Activated effector memory CD4-positive, alpha-beta T cell treated with Interleukin-2 at 50 U/mL for 16 hours (primary cell): Measurements from ENCODE around the gene COX6B2.
"Not testable (repeated sequence)": the region's sequence is repeated elsewhere in the genome, so short reads cannot be mapped to it uniquely, and the experiment has no call there.

ENCODE experiments used
- DNase-seq: peaks from one replicate; pipeline ENCODE4 v3.0.0-alpha.2; 2020

The COX6B2 gene

DNA sequence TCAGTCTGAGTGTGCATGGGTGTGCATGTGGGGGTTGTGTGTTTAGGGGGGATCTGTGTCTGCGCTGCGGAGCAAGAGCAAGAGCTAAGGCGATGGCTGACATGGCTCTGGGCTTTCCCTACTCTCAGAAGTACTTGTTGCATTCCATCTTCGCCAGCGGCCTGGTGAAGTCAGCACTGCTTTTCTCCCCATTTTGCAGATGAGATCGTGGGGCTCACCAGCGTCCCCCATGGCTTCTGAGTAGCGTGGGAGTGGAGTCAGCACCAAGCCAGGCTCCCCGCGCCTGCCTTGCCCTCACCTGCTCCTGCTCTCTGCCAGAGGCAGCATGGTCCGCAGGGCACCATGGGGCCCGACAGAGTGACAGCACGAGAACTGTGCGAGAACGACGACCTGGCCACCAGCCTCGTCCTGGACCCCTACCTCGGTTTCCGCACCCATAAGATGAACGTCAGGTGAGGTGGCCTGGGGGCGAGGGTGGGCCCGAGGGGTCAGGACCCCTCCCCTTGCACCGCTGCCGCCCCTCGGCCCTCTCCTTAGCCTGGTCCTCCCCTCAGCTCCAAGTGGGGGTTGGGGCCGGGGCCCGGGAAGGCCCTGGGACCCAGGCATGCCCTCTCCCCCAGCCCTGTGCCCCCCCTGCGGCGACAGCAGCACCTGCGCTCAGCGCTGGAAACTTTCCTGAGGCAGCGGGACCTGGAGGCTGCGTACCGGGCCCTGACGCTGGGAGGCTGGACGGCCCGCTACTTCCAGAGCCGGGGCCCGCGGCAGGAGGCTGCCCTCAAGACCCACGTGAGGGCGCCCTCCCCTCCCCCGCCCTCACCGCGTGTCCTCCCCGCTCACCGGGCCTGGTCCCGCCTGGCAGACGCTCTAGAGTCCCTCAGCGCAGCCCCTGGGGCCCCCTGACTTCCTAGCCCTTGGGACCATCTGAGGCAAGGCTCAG lies 12.7 kb downstream of the COX6B2 start:
- no peak for DNase-seq

- peak; percentile 15 for DNase-seq
These were observed 13.3 kb downstream of the COX6B2 start for GRCh38 chr19:55341171-55341588.

DNA sequence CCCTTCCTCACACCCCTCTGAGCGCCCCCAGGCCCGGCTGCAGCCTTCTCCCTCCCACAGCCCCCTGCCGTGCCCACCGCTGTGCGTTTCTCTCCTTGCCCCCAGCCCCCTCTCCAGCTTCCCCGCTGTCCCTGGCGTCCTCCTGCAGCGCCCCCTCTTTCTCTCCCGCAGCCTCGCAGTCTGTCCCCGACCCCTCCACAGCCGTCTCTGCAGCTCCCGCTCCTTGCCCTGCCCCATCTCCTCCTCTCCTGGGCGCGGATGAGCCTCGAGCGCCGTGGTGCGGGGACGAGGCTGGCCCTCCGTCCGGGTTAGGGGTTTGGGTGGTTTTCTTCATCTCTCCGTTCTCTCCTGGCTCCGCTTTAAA lies 13.8 kb downstream of the COX6B2 start:
- no peak for DNase-seq

DNA sequence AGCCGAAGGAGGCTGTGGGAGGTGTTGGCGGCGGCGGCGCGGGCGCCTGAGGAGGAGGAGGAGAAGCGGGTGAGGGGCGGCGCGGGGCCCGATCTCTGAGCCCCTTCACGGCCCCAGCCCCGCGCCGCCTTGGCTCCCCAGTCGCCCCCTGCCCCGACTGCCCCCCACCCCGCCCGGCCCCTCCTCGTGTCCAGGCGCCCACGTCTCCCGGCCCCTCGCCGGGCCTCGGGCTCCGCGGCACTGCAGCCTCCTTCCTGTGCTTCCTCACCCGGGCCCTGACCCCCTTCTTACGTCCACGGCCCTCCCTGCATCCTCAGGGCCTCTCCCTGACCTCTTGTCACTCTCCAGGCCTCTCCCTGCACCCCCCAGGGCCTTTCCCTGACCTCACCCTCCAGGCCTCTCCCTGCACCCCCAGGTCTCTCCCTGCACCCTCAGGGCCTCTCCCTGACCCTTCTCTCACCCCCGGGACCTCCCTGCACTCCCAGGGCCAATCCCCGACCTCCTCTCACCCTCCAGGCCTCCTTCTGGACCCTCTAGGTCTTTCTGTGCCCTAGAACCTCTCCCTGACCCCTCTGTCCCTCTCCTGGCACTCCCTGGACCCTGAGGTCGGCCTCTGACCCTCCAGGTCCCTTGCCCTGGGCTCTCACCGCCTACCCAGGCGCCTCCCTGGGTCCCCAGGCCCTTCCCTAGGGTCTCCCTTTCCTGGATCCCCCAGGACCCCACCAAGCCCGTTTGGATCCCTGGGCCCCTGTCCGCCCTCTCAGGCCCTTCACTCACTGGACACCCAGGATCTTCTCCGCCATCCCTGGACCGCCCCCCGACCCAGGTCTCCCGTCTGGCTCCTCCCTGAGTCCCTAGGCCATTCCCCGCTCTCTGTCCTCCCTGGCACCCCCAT lies 14.4 kb downstream of the COX6B2 start:
- DNase-seq, result no peak

- DNase-seq, result peak; percentile 100
These were observed 15.2 kb downstream of the COX6B2 start, which contains the start of gene KMT5C for GRCh38 chr19:55339105-55339888. Gene KMT5C (plus strand): TSS chr19:55339876. CDS start chr19:55341937, 2,061 bp downstream.

GRCh38 chr19:55336101-55336500 lies 18.4 kb downstream of the COX6B2 start:
- no peak for DNase-seq

DNA sequence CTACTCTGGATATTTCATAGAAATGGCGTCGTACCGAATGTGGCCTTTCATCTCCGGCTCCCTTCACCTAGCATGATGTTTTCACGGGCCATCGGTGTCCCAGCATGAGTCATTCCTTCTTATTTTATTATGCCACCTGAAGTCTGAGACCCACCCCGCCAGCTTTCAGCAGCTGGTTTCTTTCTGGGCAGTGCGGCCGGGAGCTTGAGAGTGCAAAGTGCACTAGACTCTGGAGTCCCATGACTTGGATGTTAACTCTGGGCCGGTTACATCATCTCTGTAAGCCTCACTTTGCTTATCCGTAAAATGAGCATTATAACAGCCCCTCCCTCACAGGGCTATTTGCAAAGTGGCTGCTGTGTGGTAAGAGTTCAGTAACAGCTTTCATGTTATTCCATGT lies 20.6 kb downstream of the COX6B2 start:
- no peak for DNase-seq

- not testable (repeated sequence) for DNase-seq
These were observed 24.7 kb downstream of the COX6B2 start for GRCh38 chr19:55329791-55330190.

DNA sequence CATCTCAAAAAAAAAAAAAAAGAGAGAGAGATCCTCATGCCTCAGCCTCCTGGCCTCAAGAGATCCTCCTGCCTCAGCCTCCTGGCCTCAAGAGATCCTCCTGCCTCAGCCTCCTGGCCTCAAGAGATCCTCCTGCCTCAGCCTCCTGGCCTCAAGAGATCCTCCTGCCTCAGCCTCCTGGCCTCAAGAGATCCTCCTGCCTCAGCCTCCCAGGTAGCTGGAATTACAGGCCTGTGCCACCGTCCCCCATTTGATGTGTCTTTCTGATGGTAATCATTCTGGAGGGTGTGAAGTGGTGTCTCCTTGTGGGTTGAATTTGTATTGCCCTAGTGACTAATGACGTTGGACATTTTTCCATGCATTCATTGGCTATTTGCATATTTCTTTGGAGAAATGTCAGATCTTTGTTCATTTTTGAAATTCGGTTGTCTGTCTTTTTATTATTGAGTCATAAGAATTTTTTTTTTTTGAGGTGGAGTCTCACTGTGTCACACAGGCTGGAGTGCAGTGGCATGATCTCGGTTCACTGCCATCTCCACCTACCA lies 25.7 kb downstream of the COX6B2 start:
- not testable (repeated sequence) for DNase-seq

GRCh38 chr19:55325172-55325571 lies 29.3 kb downstream of the COX6B2 start, which contains the start of gene TMEM150B:
Gene TMEM150B (minus strand): TSS chr19:55325341. CDS start chr19:55321036, 4,305 bp downstream.
- no peak for DNase-seq

GRCh38 chr19:55324662-55325061 lies 29.9 kb downstream of the COX6B2 start:
- no peak for DNase-seq

- DNase-seq, result no peak
These were observed 32.2 kb downstream of the COX6B2 start for GRCh38 chr19:55322204-55322885.

DNA sequence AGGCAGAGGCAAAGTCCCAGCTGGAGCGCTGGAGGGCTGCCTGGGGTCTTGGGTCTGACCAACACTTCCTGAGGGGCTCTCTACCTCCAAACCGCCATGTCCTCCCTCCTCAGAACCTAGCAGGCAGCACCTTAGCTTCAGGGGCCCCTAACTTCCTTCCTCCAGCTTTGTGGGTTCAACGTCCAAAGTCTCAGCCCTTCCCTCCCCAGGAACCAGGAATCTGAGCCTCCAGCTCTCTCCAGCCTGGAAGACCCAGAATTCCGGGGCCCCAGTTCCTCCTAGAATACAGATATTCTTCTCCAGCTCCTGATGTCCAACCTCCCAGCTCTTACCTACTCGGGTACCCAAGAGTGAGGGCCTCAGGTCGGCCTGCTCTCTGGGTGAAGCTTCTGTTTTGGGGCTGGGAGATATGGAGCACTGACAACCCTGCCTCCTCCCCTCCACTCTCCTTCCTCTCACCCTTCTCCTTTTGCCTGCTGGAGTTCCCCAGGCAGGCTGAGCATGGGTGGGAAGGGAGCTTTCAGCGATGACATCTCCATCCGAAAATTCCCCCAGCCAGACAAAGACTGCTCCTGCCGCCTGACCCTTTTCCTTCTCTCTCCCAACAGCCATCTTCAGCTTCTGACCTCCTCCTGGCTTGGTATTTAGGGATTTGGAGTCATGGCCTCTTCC lies 32.9 kb downstream of the COX6B2 start:
- no peak for DNase-seq

DNA sequence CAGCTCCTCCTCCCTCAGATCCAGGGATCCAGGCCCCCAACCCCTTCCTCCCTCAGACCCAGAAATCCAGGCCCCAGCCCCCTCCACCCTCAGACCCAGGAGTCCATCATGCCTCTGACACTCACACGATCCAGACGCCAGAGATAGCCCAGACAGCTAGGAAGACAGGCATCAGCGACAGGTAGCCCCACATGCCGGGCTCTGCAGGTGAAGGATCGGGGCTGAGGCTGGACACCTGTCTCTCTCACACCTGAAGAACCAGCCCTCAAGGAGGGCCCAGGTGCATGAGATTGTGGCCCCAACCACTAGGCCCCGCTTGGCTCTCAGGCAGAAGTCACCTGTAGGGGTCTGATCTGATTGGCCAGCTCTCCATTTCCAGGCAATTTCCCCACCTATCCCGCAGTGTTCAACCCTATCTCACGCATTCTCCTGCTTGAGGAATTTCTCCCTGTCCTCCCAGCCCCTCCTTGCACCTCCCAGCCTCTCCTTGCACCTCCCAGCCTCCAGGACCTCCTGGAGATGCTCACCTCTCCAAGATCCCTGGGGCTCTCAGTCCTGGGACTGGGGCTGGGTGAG lies 33.6 kb downstream of the COX6B2 start:
- DNase-seq, result no peak

GRCh38 chr19:55319785-55320184 lies 34.7 kb downstream of the COX6B2 start:
- no peak for DNase-seq

DNA sequence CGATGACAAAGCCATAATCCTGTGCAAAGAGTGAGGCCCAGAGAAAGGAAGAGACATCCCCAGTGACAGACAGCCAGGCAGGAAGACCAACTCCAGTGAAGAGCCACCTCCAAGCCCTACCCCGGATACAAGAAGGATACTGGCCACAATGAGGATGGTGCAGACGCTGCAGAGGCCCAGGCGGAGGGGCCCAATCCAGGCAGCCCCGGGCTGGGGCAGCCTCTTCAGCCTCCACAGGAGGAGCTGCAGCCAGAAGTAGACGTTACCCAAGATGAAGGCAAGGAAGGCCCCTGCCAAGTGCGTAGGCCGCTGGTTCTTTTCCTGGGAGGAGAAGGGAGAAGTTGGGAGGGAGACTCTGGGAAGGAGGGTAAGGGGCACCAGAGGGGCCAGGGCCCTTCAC lies 37.9 kb downstream of the COX6B2 start:
- DNase-seq, result no peak

GRCh38 chr19:55315956-55316525 lies 38.5 kb downstream of the COX6B2 start:
- DNase-seq, result no peak

- no peak for DNase-seq
These were observed 40.1 kb downstream of the COX6B2 start for GRCh38 chr19:55314396-55314795.

- DNase-seq, result no peak
These were observed 41.7 kb downstream of the COX6B2 start for GRCh38 chr19:55312621-55313512.
